GM19463 (cell line): ENCODE results near the gene CCDC69.
"Not testable (repeated sequence)": the region's sequence is repeated elsewhere in the genome, so short reads cannot be mapped to it uniquely, and the experiment has no call there.

Experiments used
- ATAC-seq: cut with Tn5 transposase; IDR thresholded peaks from one replicate; pipeline ENCODE4 v1.9.1; 2021; ENCODE audit warnings: mild to moderate bottlenecking, moderate library complexity; ENCODE audit not compliant: unreplicated experiment

Gene CCDC69

DNA sequence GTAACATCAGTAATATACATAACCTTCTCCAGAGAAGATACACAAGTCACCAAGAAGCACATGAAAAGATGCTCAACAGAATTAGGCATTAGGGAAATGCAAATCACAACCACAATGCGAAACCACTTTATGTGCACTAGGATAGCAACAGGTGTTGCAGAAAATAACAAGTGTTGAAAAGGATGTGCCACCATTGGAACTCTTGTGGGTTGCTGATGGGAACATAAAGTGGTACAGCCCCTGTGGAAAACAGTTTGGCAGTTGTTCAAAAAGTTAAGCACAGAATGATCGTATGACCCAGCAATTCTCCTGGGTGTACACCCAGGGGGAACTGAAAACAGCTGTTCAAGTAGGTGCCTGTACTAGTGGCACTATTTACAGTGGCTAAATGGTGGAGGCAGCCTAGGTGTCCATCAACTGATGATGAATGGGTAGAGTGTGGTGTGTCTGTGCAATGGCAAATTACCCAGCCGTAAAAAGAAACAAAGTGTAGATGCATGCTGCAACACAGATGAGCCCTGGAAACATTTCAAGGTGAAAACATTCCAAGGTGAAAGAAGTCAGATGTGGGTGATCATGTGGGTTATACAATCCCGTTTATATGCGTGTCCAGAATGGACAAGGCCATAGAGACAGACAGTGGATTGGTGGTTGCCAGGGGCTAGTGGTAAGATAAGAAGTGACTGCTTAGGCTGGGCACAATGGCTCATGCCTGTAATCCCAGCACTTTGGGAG lies 27.2 kb downstream of the CCDC69 start:
- ATAC-seq: peak; percentile 97

DNA sequence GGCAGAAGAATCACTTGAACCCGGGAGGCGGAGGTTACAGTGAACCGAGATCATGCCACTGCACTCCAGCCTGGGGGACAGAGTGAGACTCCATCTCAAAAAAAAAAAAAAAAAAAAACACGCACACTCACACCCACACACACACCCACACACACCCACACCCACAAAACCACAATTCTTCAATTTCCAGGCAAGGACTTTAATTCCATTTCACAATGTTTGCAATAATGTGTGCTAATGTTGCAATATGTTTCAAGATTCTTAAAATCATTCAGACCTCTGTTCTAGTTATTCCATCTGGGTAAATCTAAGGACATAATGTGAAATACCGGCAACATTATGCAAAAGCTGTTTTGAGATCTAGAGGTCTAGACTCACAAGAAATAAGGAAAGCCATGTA lies 28.3 kb downstream of the CCDC69 start:
- no peak for ATAC-seq

DNA sequence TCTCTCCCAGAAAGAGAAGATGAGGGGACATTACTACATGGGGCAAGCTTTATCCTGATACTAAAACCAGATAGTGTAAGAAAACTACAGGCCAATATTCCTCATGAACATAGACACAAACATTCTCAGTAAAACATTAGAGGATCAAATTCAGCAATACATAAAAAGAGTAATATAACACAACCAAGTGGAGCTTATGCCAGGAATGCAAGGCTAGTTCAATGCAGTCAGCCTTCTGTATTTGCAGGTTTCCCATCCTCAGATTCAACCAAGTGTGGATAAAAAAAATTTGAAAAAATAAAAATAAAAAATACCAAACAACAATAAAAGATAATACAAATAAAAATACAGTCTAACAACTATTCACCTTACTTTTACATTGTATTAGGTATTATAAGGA lies 31.3 kb downstream of the CCDC69 start:
- ATAC-seq: no peak

DNA sequence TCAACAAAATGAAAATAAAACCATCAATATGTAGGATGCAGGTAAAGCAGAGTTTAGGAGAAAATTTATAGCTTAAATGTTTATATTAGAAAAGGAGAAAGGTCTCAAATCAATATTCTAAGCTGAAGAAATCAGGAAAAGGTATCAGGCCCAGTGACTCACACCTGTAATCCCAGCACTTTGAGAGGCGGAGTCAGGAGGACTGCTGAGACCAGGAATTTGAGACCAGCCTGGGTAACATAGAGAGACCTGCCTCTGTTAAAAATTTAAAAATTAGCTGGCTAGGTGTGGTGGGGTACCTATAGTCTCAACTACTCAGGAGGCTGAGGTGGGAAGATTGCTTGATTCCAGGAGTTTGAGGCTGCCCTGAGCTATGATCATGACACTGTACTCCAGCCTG lies 32.2 kb downstream of the CCDC69 start:
- no peak for ATAC-seq

DNA sequence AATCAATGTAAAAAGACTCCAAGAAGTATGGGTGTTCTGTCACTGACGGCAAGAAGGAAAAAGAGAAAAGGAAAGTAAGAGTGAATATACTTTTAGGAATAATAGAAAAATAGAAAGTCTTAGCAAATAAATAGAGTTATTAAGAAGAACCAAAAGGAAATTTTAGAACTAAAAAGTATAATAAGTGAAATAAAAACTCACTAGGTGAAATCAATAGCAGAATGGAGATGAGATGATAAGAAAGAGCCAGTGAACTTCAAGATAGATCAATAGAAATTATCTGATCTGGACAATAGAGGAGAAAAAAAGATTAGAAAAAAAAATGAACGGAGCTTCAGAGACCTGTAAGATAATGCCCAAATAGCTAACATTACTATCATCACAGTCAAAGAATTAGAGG lies 34.7 kb downstream of the CCDC69 start:
- no peak for ATAC-seq

DNA sequence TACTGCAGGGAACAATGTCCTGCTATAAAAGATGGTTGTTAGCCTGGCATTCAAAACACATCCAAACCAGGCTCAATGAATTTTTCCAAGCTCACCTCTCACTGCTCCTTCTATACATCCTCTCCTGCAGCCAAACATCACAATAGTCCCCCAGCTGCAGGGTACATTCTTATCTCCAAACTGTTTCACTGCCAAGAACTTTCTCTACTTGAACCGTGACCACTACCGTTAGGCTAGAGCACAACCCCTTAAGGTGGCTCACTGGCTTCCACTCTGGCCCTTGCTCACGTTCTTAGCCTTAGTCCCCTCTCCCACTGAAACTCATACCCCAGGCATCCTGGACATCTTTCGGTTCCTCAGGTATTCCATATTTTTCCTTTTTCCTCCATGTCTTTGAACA lies 37.4 kb downstream of the CCDC69 start:
- ATAC-seq: no peak

DNA sequence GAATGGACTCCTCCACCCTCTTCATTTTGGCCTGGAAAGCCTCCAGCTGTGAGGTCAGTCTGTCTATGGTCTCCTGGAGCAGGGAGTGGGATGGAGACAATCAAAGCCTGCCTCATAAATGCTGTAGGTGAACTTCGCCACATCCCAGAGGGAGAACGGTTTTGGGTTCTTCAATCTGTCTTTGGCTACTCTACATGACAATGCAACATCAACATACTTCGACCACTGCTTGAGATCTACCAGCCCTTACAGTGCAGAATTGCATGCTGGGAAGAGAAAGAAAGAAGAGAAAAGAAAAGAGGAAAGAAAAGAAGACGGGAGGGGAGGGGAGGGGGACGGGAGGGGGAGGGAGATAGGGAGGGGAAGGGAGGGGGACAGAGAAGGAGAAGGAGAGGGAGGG lies 37.8 kb downstream of the CCDC69 start:
- no peak for ATAC-seq

DNA sequence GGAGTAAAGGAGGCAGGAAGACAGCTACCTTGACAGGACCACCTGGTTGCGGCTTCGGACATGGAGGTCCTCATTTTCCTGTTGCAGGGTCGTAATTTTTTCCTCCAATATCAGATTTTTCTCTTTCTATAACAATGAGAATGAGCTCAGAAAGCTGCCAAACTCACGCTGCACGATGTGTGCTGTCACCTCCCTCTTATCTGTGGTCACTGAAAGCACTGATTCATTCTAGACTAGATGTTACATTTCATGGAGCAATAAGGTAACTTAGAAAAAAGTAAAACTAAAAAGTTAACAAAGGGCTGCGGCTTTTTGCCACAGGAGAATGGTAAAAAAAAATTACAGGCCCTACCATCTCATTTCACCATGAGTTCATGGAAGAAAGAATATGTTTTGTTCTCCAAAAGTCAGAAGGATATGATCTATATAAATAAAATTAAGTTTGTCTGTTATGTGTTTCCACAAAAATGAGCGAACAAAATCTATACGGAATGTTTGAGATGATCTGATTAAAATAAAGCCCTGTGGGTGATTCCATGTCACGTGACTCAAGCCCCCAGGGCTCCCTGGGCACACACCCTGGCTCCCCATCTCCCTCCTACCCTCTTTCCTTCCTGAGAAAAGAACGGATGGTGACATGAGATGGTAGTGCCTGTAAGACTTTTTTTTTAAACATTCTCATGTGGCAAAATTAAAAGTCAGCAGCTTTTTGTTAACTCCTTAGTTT lies 39.4 kb downstream of the CCDC69 start:
- ATAC-seq: no peak

DNA sequence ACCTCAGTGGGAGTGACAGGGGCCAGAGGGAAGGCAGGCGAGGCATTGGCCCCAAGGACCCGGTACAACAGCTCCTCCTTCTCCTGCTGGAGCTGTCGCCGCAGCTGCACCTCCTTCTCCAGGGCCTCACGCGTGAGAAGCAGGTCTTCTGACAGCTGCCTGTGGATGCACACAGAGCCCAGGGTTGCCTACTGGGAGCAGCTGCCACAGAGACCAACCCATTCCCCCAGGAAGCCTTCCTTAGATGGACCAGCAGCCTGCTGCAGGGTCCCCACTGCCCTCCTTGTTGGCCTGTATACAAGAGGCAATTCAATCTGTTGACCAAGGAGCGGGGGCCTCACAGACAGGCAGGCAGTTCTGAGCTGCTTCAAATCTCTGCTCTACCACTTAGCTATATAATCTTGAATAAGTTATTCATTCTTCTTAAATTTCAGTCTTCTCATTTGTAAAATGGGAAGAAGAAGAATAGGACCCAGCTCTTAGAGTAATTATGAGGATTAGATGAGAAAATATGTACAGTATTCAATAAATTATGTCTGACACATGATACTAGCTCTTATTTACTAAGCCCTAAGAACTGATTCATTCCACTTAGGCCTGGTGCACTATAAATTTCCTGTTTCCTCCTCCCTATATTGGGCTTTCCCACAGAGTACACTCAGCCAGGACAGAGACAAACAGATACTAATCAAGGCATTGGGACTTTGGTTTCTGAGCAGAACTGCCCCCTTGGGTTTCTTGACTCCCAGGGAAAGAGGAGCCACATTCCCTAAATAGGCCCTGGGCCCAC lies 40.2 kb downstream of the CCDC69 start:
- ATAC-seq: no peak

DNA sequence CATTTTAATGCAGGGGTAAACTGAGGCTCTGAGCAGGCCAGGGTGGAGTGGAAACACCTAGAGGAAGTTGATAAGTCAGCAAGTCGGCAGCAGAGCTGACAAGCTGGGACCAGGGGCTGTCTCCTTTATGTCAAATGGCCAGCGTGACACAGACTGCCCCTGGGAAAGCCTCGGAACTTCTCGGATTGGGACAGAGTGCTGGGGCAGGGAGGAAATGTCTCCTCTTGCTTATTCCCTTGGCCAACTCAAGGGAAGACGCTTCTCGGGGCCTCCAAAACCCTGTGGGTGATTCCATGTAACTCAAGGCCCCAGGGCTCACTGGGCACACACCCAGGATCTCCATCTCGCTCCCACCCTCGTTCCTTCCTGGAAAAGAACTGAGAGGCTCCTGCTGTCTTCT lies 40.9 kb downstream of the CCDC69 start:
- ATAC-seq: no peak

DNA sequence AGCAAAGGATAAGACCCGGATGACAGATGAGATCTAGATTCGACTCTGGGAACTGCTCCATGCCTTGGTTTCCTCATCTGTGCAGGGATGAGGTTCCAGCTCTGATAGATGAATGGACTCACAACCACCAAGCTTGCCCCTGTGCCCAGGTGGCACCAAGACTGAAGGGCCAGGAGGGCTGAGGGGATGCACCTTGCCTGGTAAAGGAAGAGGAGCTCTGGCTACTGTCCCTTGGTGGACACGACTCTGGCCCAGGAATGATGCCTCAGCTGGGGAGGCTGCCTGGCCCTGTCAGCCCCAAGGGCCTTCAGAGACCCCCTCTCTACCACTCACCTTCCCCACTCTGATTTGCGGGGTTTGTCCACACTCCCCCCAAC lies 41.4 kb downstream of the CCDC69 start:
- ATAC-seq: no peak

DNA sequence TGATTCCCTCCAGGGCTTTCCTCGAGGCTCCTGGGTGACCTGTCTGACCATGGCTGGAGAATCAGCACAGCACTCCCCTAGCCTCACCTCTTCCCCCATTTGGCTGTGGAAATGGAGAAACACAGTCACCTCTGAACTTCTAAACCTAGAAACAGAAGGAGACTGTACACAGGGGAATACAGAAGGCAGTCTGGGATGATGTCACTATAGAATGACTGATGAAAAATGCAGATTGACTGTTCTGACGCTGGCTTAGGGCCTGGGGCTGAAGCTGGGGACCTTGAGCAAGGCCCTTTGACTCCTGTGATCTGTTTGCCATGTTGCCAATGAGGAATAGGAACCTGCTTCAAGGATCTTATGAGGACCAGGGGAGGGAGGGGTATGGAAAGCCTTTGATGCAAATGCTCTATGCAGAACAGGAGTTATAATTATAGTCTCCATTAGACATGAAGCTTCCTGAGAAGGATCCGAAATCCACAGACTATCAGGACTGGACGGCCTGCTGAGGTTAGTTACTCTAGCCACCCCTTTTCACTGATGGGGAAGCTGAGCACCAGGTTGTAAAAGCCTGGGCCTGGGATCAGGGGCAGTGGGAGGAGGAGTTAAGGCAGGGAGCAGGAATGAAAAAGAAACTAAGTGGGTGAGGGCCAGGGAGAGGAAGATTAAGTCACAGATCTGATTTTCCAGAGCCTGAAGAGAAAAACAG lies 41.9 kb downstream of the CCDC69 start:
- no peak for ATAC-seq

DNA sequence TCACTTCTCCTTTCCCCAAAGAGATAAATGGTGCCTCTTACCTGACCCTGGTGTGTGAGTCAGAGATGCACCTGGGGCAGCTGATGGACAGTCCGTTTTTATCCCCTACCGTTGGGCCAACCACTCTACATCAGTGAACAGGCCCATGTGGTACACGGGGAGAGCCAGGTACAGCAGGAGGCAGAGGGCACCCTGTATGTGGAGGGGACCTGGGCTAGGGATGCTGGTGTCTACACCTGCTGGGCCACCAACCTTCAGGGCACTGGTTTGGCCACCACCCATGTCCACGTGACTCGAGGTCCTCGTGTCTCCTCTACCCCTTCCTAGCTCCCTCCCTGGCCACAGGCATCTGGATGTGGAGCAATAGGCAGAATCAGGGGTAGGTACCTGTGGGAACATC lies 43.6 kb downstream of the CCDC69 start:
- ATAC-seq: no peak

DNA sequence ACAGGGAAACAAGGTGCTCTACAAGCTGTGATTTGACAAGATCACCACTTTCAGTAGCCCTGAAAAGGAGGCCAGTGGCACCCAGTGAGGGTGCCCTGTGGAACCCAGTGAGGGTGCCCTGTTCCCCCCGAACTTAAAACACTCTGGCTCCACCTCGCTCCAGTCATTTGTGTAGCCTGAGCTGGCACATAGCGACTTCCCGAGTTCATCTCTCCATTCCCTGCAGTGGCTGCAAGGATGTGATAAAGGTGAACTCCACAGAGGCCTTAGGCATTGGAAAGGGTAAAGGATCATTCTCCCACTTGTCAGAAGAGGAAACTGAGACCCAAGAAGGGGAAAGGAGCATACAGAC lies 44.4 kb downstream of the CCDC69 start:
- ATAC-seq: no peak

DNA sequence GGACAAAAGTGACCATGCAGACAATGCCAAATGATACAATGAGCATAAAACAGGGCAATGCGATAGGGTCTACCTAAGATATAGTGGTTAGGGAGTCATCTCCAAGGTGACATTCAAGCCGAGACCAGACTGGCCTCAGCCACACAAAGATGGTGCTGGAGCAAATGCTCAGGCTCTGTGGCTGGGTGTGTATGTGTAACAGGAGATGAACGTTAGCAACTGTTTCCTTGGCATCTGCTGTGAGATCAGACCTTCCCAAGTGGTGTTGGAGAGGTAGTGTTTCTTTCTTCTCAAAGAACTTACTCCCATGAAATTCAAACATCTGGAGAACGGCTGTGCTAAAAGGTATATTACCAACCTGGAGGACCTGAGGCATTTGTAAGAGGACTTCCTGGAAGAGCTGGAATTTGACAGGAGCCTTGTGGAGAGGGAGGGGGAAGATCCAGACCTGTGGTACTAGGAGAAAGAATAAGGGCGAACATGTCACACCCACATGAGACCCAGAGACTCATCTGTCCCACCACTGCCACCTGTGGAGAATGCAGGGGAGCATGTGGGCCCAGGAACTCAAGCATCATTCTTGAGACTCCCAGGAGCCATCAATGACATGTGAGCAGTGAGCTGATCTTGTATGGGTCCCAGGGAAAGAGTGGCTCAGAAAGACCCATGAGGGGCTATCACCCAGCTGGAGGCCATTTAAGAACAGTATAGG lies 45.0 kb downstream of the CCDC69 start:
- ATAC-seq: no peak

DNA sequence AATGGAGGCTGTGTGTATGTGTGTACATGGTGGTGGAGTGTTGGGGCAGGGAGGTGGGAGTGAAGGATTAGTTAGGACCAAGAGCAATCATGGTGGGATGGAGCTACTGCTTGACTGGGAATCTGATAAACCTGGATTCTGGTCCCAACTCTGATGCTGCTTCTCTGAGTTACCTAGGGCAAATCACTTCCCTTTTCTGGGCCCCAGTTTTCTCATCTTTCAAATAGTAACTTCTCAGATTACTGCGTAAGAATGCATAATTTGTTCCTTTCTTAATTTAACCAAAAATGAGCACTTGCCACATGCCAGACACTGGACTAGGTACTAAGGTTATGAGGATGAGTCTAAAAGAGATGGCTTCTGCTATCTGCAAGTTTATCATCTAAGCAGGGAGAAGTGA lies 45.5 kb downstream of the CCDC69 start:
- no peak for ATAC-seq

DNA sequence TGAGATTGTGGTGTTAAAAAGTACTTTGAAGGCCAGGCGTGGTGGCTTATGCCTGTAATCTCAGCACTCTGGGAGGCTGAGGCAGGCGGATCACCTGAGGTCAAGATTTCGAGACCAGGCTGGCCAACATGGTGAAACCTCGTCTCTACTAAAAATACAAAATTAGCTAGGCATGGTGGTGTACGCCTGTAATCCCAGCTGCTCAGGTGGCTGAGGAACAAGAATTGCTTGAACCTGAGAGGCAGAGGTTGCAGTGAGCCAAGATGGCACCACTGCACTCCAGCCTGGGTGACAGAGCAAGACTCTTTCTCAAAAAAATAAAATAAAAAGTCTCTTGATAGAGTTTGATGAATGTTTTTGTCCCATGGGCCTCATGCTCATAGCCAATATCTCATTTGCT lies 47.6 kb downstream of the CCDC69 start:
- not testable (repeated sequence) for ATAC-seq

DNA sequence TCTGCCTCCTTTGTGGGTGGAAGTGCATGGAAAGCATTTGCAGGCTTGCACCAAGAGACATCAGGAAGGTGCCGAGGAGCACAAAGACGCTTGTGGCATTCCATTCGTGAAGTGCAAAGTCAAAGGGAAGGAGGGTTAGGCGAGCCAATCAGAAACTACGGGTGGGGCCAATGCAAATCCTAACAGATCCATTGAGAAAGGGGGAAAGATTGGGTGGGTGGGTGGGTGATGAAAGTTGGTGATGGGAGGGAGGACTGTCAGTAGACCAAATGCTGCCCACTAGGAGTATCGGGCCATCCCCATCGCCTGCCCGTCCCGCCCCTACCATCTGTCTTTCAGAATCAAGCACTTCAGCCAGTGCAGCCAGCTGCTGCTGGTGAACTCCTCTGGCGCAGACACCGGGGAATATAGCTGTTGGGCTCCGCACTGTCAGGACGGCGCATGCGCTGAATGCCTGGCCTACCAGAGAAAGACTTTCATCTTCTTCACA lies 49.2 kb downstream of the CCDC69 start:
- ATAC-seq: no peak

DNA sequence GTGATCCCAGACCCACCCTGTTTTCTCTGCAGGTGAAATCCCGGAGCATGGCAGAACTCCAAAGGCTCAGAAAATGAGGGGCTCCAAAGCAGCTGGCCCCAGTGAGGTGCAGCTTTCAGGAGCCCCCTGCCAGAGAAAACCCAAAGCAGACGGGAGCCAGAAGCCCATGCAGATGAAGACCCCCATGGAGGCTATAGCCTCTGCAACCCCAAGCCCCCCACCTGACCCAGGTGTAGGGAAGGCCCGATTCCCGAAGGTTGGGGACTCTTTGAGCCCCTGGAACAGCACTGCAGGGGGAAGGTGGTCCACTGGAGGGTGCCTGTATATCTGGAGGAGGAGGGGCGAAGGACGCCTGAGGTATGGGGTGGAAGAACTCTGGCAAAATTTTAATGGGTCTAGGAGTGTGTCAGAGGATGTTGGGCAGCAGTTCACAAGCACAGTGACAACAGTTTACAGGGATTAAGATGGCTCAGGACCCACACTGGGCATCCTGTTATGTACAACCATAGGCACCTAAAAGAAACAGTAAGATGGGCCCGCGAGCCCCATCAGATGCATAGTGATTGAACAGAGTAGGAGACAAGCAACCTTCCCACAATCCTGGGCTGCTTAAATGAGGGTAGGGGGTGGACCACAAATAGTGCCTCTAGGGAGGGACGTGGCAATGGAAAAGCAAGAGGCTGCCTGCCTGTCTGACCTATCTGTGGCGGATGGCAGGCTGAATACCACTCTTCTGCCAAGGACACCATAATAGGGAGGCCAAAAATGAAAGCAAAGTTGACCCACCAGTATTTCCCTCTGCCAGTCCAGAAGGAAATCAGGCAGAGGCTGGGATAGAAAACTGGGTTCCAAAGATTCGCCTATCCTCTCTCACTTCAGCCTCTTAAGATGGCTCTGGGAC lies 49.9 kb downstream of the CCDC69 start:
- ATAC-seq: no peak

DNA sequence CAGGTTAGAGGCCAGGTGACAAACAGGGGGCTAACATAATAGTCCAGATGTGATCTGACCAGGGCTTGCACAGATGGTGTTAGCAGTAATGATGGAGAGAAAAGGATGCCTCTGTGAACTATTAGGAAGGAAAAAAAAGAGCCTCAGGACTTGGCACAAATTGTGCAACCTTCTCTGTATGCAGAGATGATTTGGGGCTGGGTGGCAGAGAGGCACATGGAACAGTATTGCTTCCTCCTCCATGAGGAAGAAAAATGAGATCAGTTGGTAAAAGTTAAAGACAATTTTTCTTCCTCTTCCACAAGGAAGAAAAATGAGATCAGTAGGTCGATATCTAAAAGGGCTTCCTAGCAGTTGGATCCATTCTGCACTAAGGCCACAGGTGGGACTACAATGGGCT lies 52.4 kb downstream of the CCDC69 start:
- no peak for ATAC-seq
